GM12872 (cell line): ENCODE results near the gene MMP17.

ENCODE experiments used
- CTCF ChIP-seq: IDR thresholded peaks from 3 replicates; pipeline ENCODE4 v1.5.1; 2011; ENCODE audit warnings: low read depth, mild to moderate bottlenecking, low read length, moderate library complexity; ENCODE audit not compliant: insufficient read depth

The MMP17 gene

GRCh38 chr12:131827961-131828534 is at the start of gene MMP17:
TSS of gene MMP17 (plus strand) at chr12:131828393. CDS start at chr12:131828495, 102 bp downstream.
- no peak for TF ChIP-seq CTCF

- no peak for TF ChIP-seq CTCF
Measured at GRCh38 chr12:131779027-131779426, 49.2 kb upstream of the MMP17 start.

- no peak for TF ChIP-seq CTCF
Measured at GRCh38 chr12:131782061-131782460, 46.1 kb upstream of the MMP17 start.

DNA sequence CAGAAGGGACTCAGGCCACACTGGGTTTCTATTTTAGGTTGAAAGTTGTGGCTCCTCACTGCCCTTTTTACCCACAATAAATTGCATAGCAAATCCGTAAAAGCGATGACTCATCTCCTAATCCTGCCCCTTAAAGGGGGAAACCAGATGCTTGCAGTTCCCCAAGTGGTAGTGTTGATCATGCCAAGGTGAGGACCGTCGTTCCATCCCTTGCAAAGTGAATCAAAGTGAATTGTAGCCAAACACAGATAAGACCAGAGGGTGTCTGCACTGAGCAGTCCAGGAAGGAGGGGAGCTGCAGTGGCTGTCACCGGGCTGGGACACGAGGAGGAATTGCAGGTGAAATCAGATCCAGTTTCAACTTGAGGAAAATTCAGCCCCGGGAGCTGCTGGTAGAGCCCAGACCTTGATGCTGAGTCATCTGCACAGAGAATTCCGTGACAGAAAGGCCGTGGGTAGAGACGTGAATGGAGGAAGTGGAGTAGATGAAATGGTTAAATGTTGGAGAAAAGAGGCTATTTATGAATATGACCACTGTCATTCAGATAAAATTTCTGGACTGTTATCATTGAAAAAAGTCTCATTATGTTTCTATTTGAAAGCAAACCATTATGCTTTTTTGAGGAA is 44.2 kb upstream of the MMP17 start:
- TF ChIP-seq CTCF: no peak

DNA sequence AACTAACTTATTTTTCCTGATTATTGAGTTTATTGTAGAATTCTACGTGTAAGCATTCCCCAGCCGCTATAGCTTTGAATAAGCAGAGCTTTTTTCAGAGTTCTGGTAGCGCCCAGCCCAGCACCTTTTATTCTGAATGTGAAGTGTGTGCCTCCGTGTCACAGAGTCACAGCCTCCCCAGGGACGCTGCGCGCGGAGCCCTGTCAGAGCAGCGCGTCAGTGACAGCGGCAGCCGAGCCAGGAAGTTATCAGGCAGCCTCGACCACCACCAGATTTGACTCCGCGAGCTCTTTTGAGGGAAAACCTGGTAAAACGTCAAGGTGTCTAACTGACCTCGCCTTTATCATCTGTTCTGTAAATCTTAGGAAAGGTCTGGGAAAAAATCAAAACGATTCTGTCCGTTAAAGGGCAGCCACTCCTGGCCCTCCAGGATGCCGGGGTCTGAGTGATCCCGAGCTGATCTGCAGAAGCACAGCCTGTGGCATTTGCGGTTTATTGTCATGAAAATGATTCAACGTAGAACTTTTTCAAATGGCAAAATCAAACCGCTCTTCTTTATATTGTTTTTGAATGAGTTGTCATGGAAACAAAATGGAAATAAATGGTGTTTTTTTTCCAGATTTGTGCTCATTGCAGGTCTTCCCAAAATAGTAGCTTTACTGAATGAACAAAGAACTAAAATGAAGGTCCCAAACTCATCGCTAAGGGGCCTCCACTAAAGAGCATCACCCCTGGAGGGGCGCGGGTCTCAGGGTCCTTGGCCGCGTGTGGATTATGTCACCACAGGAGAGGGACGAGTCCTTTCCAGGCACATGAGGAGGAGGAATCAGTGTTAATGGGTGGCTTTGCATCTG is 43.1 kb upstream of the MMP17 start:
- no peak for TF ChIP-seq CTCF

GRCh38 chr12:131785763-131786330 is 42.3 kb upstream of the MMP17 start:
- no peak for TF ChIP-seq CTCF

- TF ChIP-seq CTCF: no peak
Measured at GRCh38 chr12:131786331-131786730, 41.9 kb upstream of the MMP17 start.
